Psoas muscle (tissue), 8 donors: ENCODE results near the gene PES1. TPM values are rescaled to one million over a fixed set of nuclear protein-coding genes. Genes with fewer than 3 reads are reported as not detected.
A peak's percentile ranks its signal among the peaks of the same experiment; 100 is the strongest.

ENCODE experiments used
- ATAC-seq, 4 donors: fragments of 200-7000 bp; cut with Tn5 transposase; one replicate each; pipeline ENCODE4 v1.9.1; 2020; ENCODE audit warnings: moderate library complexity in 3 of 4, mild to moderate bottlenecking in 2 of 4
- DNase-seq, 2 donors: peaks; one replicate each; pipeline ENCODE4 v3.0.0-alpha.2; 2020
- H3K27ac ChIP-seq: fragments of 200-600 bp; one replicate; pipeline ENCODE4 v1.8.0; 2022
- H3K27me3 ChIP-seq, 3 donors: fragments of 200-600 bp in 1 of 3; one replicate each; pipeline versions ENCODE4 v1.6.1 to v1.8.0; 2013 to 2022; ENCODE audit warnings: low read length in 2 of 3, mild to moderate bottlenecking in 2 of 3, moderate library complexity in 1 of 3; ENCODE audit not compliant: insufficient read depth in 3 of 3
- H3K36me3 ChIP-seq, 2 donors: fragments of 200-600 bp in 1 of 2; one replicate each; pipeline versions ENCODE4 v1.6.1 to v1.8.0; 2013 to 2022; ENCODE audit warnings: low read depth in 1 of 2, mild to moderate bottlenecking in 1 of 2, moderate library complexity in 1 of 2; ENCODE audit not compliant: insufficient read depth in 1 of 2
- H3K4me1 ChIP-seq: fragments of 200-600 bp; one replicate; pipeline ENCODE4 v1.8.0; 2022
- H3K4me3 ChIP-seq: fragments of 200-600 bp; one replicate; pipeline ENCODE4 v1.8.0; 2022; ENCODE audit warnings: mild to moderate bottlenecking
- H3K9me3 ChIP-seq: fragments of 200-600 bp; one replicate; pipeline ENCODE4 v1.8.0; 2022
- CTCF ChIP-seq: fragments of 200-600 bp; IDR thresholded peaks from one replicate; pipeline ENCODE4 v1.8.0; 2022; ENCODE audit warnings: antibody characterized with exemption
- WGBS, 3 donors: extraction: QIAGEN DNeasy Blood & Tissue Kit; methylation state at CpG; one replicate each; pipeline versions ENCODE4 v1.1.6 to v1.1.7; 2013; 5-methylcytosine and 5-hydroxymethylcytosine counted together
- intact Hi-C, 2 donors: fragments of 100-400 bp; cut with DNase I; formaldehyde crosslinking; loops; one replicate each; pipeline versions ENCODE4 v1.11.0 to v1.14.2; 2022
- polyA plus RNA-seq, 3 donors: library from polyadenylated mRNA; stranded (reverse); fragments of 200-250 nt; gene quantifications; one replicate each; pipeline ENCODE4 v1.2.3, GENCODE V29; 2013
- total RNA-seq, 4 donors: library from RNA; stranded (reverse); fragmentation: NEBNext Ultra II Directional in 2 of 4; extraction: Animal tissue kit (Norgen Biotek cat#: 25700) in 2 of 4; gene quantifications; one replicate each; pipeline versions ENCODE4 v1.2.1 to v1.2.4, GENCODE V29; 2021 to 2023
- donor health status: healthy with polysubstance abuse.
- donor health status: DM: no; HTN: no; CAD: no; lungs with moderate emphysema.
- donor health status: Bipolar disorder and iron deficiency.
- donor health status: healthy.
- donor health status: DM: yes; HTN: yes; CAD: no.
- donor health status: DM: no; HTN: no; CAD: no.
- donor health status: DM: no; HTN: no; CAD: no.
- donor health status: DM: yes; HTN: yes; CAD: no.

The PES1 gene
- total and polyA plus RNA-seq, 7 donors = 32.8 to 100 (median 65.9) TPM

DNA sequence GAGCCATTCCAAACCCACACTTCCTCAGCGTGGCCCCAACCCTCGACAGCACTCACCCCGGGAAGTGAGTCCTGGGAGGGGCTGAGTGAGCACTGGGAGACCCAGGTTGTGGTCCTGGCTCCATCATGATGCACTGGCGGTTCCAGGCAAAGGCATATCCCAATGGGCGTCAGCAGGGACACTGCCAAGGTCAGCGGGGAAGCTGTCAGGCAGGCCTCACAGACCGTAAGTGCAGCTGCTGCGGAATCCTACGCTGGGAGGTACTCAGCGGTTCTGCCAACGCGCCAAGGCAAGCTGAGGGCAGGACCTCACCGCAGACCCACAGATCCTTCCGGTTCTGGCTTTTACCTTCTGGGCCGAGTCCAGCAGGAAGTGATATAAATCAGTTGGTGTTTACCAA, 15.9 kb downstream of the PES1 start:
- DNase-seq (no peak), ATAC-seq (no peak)
- H3K4me3 ChIP-seq = no peak overlapping the region
- H3K27me3 ChIP-seq = no peaks in the 10 kb centered on the region
- TF ChIP-seq CTCF = no peak
- no peak overlapping the region for H3K27ac ChIP-seq
- peaks cover 5 to 57% of the 10 kb centered on the region in 2 donors for H3K36me3 ChIP-seq
- intact Hi-C loops = loop anchor here in 1 of 2 donors (10.0 kb wide), 1 partner anchor 61 kb away; no protein-coding TSS in a partner anchor
- H3K9me3 ChIP-seq = no peaks in the 10 kb centered on the region
- H3K4me1 ChIP-seq = peaks cover 13% of the 10 kb centered on the region
- 51 to 62% (median 52%) methylated on average over 15 of the region's 15 CpGs for WGBS, 3 donors

DNA sequence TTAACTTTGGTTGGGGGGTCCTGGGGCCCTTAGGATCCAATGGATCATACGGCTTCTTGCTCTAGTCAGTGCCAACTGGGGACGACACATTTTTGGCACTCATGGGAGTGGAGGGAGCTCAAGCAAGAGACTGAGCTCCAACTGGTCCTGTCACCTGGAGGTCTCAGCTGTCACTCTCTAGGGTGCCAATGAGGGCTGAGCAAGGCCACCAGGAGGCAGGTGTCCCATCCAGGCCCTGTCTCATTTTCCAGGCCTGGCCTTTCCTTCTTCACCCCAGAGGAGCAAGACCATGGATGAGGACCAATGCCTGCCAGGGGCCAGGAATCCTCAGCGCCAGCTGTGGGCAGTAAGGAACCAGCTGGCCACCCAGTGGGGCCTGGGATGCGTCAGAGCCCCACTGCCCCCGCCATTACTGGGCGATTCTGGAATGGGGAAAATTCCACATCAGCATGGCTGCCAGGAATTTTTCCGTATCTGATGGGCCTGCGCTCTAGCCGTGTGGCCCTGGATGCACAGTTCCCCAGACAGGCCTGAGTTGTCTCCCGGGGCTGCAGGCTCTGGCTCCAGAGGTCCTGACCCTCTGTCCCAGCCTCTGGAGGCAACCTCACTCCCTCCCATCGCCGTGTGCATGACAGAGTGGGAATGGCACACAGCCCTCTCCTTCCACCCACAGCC, 16.6 kb downstream of the PES1 start:
- H3K4me3 ChIP-seq = peak overlapping the region; percentile 25
- peaks cover 5 to 50% of the 10 kb centered on the region in 2 donors for H3K36me3 ChIP-seq
- DNase-seq (peak in 1 of 2 donors; percentile 48), ATAC-seq (peak; percentile 23 to 33 (median 30))
- 45 to 56% (median 53%) methylated on average over 12 of the region's 12 CpGs for WGBS, 3 donors
- no peaks in the 10 kb centered on the region for H3K9me3 ChIP-seq
- TF ChIP-seq CTCF = no peak
- no peaks in the 10 kb centered on the region for H3K27me3 ChIP-seq
- no peak overlapping the region for H3K27ac ChIP-seq
- peaks cover 13% of the 10 kb centered on the region for H3K4me1 ChIP-seq
- intact Hi-C loops = loop anchor here in 1 of 2 donors (10.0 kb wide), 1 partner anchor 60 kb away; no protein-coding TSS in a partner anchor

- ATAC-seq (peak in 3 of 4 donors; percentile 8 to 28 (median 21)), DNase-seq (peak in 1 of 2 donors; percentile 52)
- Histone ChIP-seq H3K4me1 (peaks cover 13% of the 10 kb centered on the region), H3K9me3 (no peaks in the 10 kb centered on the region), H3K4me3 (peak within 1 kb of the TSS; percentile 25), H3K36me3 (peaks cover 5 to 42% of the 10 kb centered on the region in 2 donors), H3K27me3 (no peaks in the 10 kb centered on the region), H3K27ac (peak within 1 kb of the TSS; percentile 23)
- intact Hi-C loops = loop anchor here in 1 of 2 donors (10.0 kb wide), 1 partner anchor 60 kb away; no protein-coding TSS in a partner anchor
- TF ChIP-seq CTCF = no peak
- WGBS, 3 donors = 5 to 21% (median 11%) methylated on average over 24 to 75 of the region's 75 CpGs
Measured at GRCh38 chr22:30574095-30574981, 17.4 kb downstream of the PES1 start, which contains the start of gene GAL3ST1. Gene GAL3ST1, minus strand, starts transcription at chr22:30574665. Its CDS starts 17,273 bp downstream, at chr22:30557392.

DNA sequence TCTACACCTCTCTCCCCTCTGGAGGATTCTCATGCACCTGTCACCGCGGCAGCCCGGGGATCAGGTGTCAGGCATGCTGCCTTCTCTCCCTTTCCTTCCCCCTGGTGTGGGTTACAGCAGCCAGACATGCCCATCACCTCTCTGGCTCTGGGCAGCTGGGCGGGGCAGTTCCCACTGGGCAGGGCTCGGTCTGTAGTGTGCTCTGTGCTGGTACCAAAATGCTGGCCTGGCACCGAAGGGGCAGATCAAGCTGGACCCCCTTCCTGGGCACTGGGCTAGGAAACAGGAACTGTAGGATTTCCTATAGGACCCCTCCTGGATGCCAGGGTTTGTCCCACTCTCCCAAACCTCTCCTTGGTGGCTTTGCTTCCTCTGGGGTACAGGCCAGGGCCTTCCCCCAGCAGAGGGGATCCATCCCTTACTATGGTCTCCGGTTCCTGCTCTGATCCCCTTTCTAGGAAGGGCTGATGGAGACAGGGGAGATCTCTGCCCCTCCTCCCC, 18.1 kb downstream of the PES1 start:
- 22 to 29% (median 23%) methylated on average over 7 of the region's 7 CpGs for WGBS, 3 donors
- peak overlapping the region; percentile 23 for H3K27ac ChIP-seq
- H3K4me3 ChIP-seq = no peak overlapping the region
- H3K36me3 ChIP-seq = peaks cover 0 to 35% of the 10 kb centered on the region in 2 donors
- no peaks in the 10 kb centered on the region for H3K9me3 ChIP-seq
- H3K27me3 ChIP-seq = no peaks in the 10 kb centered on the region
- H3K4me1 ChIP-seq = peaks cover 13% of the 10 kb centered on the region
- peak in 1 of 2 donors; percentile 45 for DNase-seq
- ATAC-seq = peak; percentile 53 to 89 (median 63)
- intact Hi-C loops = loop anchor here in 1 of 2 donors (10.0 kb wide), 1 partner anchor 59 kb away; no protein-coding TSS in a partner anchor
- TF ChIP-seq CTCF = no peak
